H1 (cell line): ENCODE data around the gene JPH2. TPM values are rescaled to one million over a fixed set of nuclear protein-coding genes. Genes with fewer than 3 reads are reported as not detected.

Experiments
- ASH2L ChIP-seq: fragments of 200-600, 300-600 bp; sonication (generic); IDR thresholded peaks from one replicate; pipeline ENCODE4 v1.7.1; 2017; ENCODE audit warnings: low read length
- CHD2 ChIP-seq: IDR thresholded peaks from 2 replicates; pipeline ENCODE4 v1.6.1; 2012; ENCODE audit warnings: low read length, improper control_type of control experiment
- CHD7 ChIP-seq: fragments of 300-600 bp; sonication (generic); IDR thresholded peaks from 2 replicates; pipeline ENCODE4 v1.7.1; 2012; ENCODE audit warnings: low read length, moderate library complexity, mild to moderate bottlenecking, inconsistent platforms; ENCODE audit not compliant: insufficient replicate concordance
- CTCF ChIP-seq, 3 experiments: IDR thresholded peaks; 1 replicate in 2 of 3; 2 replicates in 1 of 3; pipeline versions ENCODE4 v1.5.1 to v1.6.1; 2011; ENCODE audit warnings: low read length in 3 of 3, mild to moderate bottlenecking in 3 of 3, inconsistent platforms in 2 of 3, low read depth in 1 of 3, moderate library complexity in 1 of 3; ENCODE audit not compliant: insufficient read depth in 1 of 3; ENCODE audit errors: control extremely low read depth in 1 of 3
- HDAC6 ChIP-seq: IDR thresholded peaks from one replicate; pipeline ENCODE4 v1.7.1; 2012; ENCODE audit warnings: low read depth, mild to moderate bottlenecking, inconsistent platforms, low read length, moderate library complexity
- NANOG ChIP-seq: IDR thresholded peaks from 2 replicates; pipeline ENCODE4 v1.6.1; 2011; ENCODE audit warnings: low read length, low read depth, mild to moderate bottlenecking, inconsistent platforms; ENCODE audit not compliant: insufficient read depth, poor library complexity, severe bottlenecking
- SIX5 ChIP-seq: IDR thresholded peaks from 2 replicates; pipeline ENCODE4 v1.6.1; 2011; ENCODE audit warnings: mild to moderate bottlenecking, low read depth, low read length
- SP2 ChIP-seq: IDR thresholded peaks from 2 replicates; pipeline ENCODE4 v1.6.1; 2012; ENCODE audit warnings: mild to moderate bottlenecking, low read length, inconsistent platforms
- TCF12 ChIP-seq: IDR thresholded peaks from 2 replicates; pipeline ENCODE4 v1.6.1; 2011; ENCODE audit warnings: low read depth, mild to moderate bottlenecking, low read length
- polyA plus RNA-seq, 7 experiments: library from polyadenylated mRNA; depleted of rRNA in 3 of 7; stranded (reverse) in 5 of 7; unstranded in 2 of 7; fragments of >200 nt in 5 of 7; fragments of 200-250 nt in 2 of 7; gene quantifications; 1 replicate in 5 of 7; 2 replicates in 1 of 7; 4 replicates in 1 of 7; pipeline versions ENCODE4 v1.2.1 to v1.2.3, GENCODE V29; 2011 to 2013; ENCODE audit warnings: missing spikeins in 2 of 7, mixed read lengths in 2 of 7
- total RNA-seq: library from RNA; stranded (reverse); fragmentation: NEBNext Ultra II Directional; extraction: Animal tissue kit (Norgen Biotek cat#: 25700); gene quantifications from 2 replicates; pipeline ENCODE4 v1.2.1, GENCODE V29; 2021

Gene JPH2
- total and polyA plus RNA-seq, 2 of the 8 experiments (the other 6 are each of a cell fraction or from before 2014, with no cell fraction given): 0.59 to 1.3 TPM

GRCh38 chr20:44111712-44112335 lies 75.2 kb downstream of the JPH2 start (continued):
- TF ChIP-seq CHD7 (no peak), HDAC6 (no peak), ASH2L (no peak), SIX5 (no peak), SP2 (no peak), TCF12 (no peak), CTCF (IDR thresholded peaks at IDR 0.05; ENCODE audit: control extremely low read depth in 1 of 3, insufficient read depth in 1 of 3, low read depth in 1 of 3, low read length in 3 of 3) (no peak), CHD2 (no peak), NANOG (no peak)
